Measurements from ENCODE around the gene FBXW7. TPM values are rescaled to one million over a fixed set of nuclear protein-coding genes. Genes with fewer than 3 reads are reported as not detected.
"Not testable (repeated sequence)": the region's sequence is repeated elsewhere in the genome, so short reads cannot be mapped to it uniquely, and the experiment has no call there.

The FBXW7 gene
- polyA plus RNA-seq, 1 donor from 2014 or later = 55.7 TPM

- no peak overlapping the region for H3K4me3 ChIP-seq (ENCODE audit: low read length)
- H3K27me3 ChIP-seq (ENCODE audit: insufficient read depth, low read depth, low read length) = no peaks in the 10 kb centered on the region
- H3K4me2 ChIP-seq (ENCODE audit: low read length) = no peak overlapping the region
- no peaks in the 10 kb centered on the region for H4K20me1 ChIP-seq (ENCODE audit: insufficient read depth)
- H3K9ac ChIP-seq (ENCODE audit: low read length) = no peak overlapping the region
- no peaks in the 10 kb centered on the region for H3K9me2 ChIP-seq (ENCODE audit: insufficient read depth, low read length)
- H3K36me3 ChIP-seq (ENCODE audit: insufficient read depth, low read length) = no peaks in the 10 kb centered on the region
- TF ChIP-seq REST (IDR thresholded peaks at IDR 0.05; ENCODE audit: borderline replicate concordance) = no peak
- H3K9me3 ChIP-seq (ENCODE audit: low read length) = no peaks in the 10 kb centered on the region
- H3F3A ChIP-seq (ENCODE audit: insufficient read depth, low read length, poor library complexity, severe bottlenecking) = no peaks in the 10 kb centered on the region
- H2AFZ ChIP-seq (ENCODE audit: low read depth, low read length) = no peak overlapping the region
- H3K79me2 ChIP-seq (replicated peaks; ENCODE audit: insufficient read depth, low read length) = no peaks in the 10 kb centered on the region
- H3K27ac ChIP-seq (ENCODE audit: low read length) = no peak overlapping the region
Observed at GRCh38 chr4:152554742-152555141, 18.9 kb upstream of the FBXW7 start.

GRCh38 chr4:152550687-152551086 lies 14.8 kb upstream of the FBXW7 start:
- not testable (repeated sequence) for H3K79me2 ChIP-seq (replicated peaks; ENCODE audit: insufficient read depth, low read length); H3K27me3 ChIP-seq (ENCODE audit: insufficient read depth, low read depth, low read length); H4K20me1 ChIP-seq (ENCODE audit: insufficient read depth); H3K9ac ChIP-seq (ENCODE audit: low read length); H2AFZ ChIP-seq (ENCODE audit: low read depth, low read length); H3K36me3 ChIP-seq (ENCODE audit: insufficient read depth, low read length); H3K27ac ChIP-seq (ENCODE audit: low read length); H3K4me3 ChIP-seq (ENCODE audit: low read length); H3K9me3 ChIP-seq (ENCODE audit: low read length); H3K9me2 ChIP-seq (ENCODE audit: insufficient read depth, low read length); H3F3A ChIP-seq (ENCODE audit: insufficient read depth, low read length, poor library complexity, severe bottlenecking); H3K4me2 ChIP-seq (ENCODE audit: low read length)

- no peak overlapping the region for H3K4me3 ChIP-seq (ENCODE audit: low read length)
- no peaks in the 10 kb centered on the region for H3K27me3 ChIP-seq (ENCODE audit: insufficient read depth, low read depth, low read length)
- H3K79me2 ChIP-seq (replicated peaks; ENCODE audit: insufficient read depth, low read length) = no peaks in the 10 kb centered on the region
- H3K9ac ChIP-seq (ENCODE audit: low read length) = no peak overlapping the region
- H3K9me3 ChIP-seq (ENCODE audit: low read length) = no peaks in the 10 kb centered on the region
- no peaks in the 10 kb centered on the region for H4K20me1 ChIP-seq (ENCODE audit: insufficient read depth)
- H2AFZ ChIP-seq (ENCODE audit: low read depth, low read length) = no peak overlapping the region
- H3K36me3 ChIP-seq (ENCODE audit: insufficient read depth, low read length) = no peaks in the 10 kb centered on the region
- H3F3A ChIP-seq (ENCODE audit: insufficient read depth, low read length, poor library complexity, severe bottlenecking) = no peaks in the 10 kb centered on the region
- no peak overlapping the region for H3K27ac ChIP-seq (ENCODE audit: low read length)
- TF ChIP-seq REST (IDR thresholded peaks at IDR 0.05; ENCODE audit: borderline replicate concordance) (no peak), CTCF (IDR thresholded peaks at IDR 0.05; ENCODE audit: poor library complexity, severe bottlenecking) (no peak), EZH2 (IDR thresholded peaks at IDR 0.05; ENCODE audit: borderline replicate concordance, insufficient read depth, low read length, poor library complexity, severe bottlenecking) (no peak), RAD21 (conservative IDR thresholded peaks at IDR 0.05) (no peak), POLR2AphosphoS5 (IDR thresholded peaks at IDR 0.05) (no peak), MXI1 (conservative IDR thresholded peaks at IDR 0.05; ENCODE audit: poor library complexity, severe bottlenecking) (no peak), EP300 (conservative IDR thresholded peaks at IDR 0.05; ENCODE audit: poor library complexity, severe bottlenecking) (no peak), TAF1 (IDR thresholded peaks at IDR 0.05; ENCODE audit: low read depth) (no peak), SMC3 (conservative IDR thresholded peaks at IDR 0.05; ENCODE audit: poor library complexity) (no peak)
- no peak overlapping the region for H3K4me2 ChIP-seq (ENCODE audit: low read length)
- H3K9me2 ChIP-seq (ENCODE audit: insufficient read depth, low read length) = no peaks in the 10 kb centered on the region
Observed at GRCh38 chr4:152545088-152545487, 9.2 kb upstream of the FBXW7 start.

- not testable (repeated sequence) for H3K4me3 ChIP-seq (ENCODE audit: low read length); H3K9me2 ChIP-seq (ENCODE audit: insufficient read depth, low read length); H3K4me2 ChIP-seq (ENCODE audit: low read length); H4K20me1 ChIP-seq (ENCODE audit: insufficient read depth); H3K9me3 ChIP-seq (ENCODE audit: low read length); H3K27me3 ChIP-seq (ENCODE audit: insufficient read depth, low read depth, low read length); H3K36me3 ChIP-seq (ENCODE audit: insufficient read depth, low read length); H2AFZ ChIP-seq (ENCODE audit: low read depth, low read length); H3K79me2 ChIP-seq (replicated peaks; ENCODE audit: insufficient read depth, low read length); H3K27ac ChIP-seq (ENCODE audit: low read length); H3K9ac ChIP-seq (ENCODE audit: low read length); H3F3A ChIP-seq (ENCODE audit: insufficient read depth, low read length, poor library complexity, severe bottlenecking)
Observed at GRCh38 chr4:152544533-152544932, 8.6 kb upstream of the FBXW7 start.

Data from neural cell (in vitro differentiated cells).